Stimulated activated effector memory CD8-positive, alpha-beta T cell treated with anti-CD3 and anti-CD28 coated beads, Interleukin-12 subunit alpha, Interleukin-12 subunit beta, amount 100 ng/mL, for 72 hours (primary cell): Measurements from ENCODE around the gene SERINC2.

Experiments used
- ATAC-seq: fragments of 150-1000 bp; cut with Tn5 transposase; 2 replicates; pipeline ENCODE4 v1.10.0; 2021
- DNase-seq, 2 donors: peaks; one replicate each; pipeline ENCODE4 v3.0.0; 2021 to 2022; ENCODE audit warnings: low spot score in 2 of 2
- H3K27ac Mint-ChIP-seq: one replicate; pipeline ENCODE4 v1.8.0; 2022; ENCODE audit warnings: mild to moderate bottlenecking, mixed read lengths
- H3K36me3 Mint-ChIP-seq: one replicate; pipeline ENCODE4 v1.8.0; 2022; ENCODE audit warnings: mild to moderate bottlenecking, mixed read lengths
- H3K4me1 Mint-ChIP-seq: one replicate; pipeline ENCODE4 v1.8.0; 2022; ENCODE audit warnings: mixed read lengths
- H3K4me3 Mint-ChIP-seq: one replicate; pipeline ENCODE4 v1.8.0; 2022; ENCODE audit warnings: mild to moderate bottlenecking, mixed read lengths
- H3K9me3 Mint-ChIP-seq: one replicate; pipeline ENCODE4 v1.8.0; 2022; ENCODE audit warnings: mixed read lengths

Gene SERINC2

DNA sequence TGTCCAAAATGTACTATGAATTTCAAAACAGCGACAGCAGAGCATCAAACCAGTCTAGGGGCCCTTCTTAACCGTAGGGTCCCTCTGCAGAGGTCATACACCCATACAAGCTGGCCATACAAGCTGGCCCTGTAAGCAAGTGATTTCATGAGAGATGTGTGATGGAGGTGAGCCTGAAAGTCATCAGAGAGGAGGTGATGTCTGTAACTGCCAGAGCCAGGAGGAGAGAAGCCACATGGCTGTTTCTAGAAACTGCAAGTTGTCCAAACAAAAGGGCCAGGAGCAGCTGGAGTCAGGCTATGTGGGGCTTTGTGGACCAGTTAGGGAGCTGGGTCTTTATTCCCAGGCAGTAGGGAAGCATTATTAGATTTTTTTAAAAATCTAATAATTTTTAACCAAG, 14.8 kb upstream of the SERINC2 start:
- Mint-ChIP-seq H3K4me3 (no peak overlapping the region), H3K27ac (no peak overlapping the region), H3K4me1 (peaks cover 11% of the 10 kb centered on the region), H3K36me3 (no peaks in the 10 kb centered on the region), H3K9me3 (no peaks in the 10 kb centered on the region)
- ATAC-seq (no peak), DNase-seq (no peak)

- DNase-seq (no peak), ATAC-seq (no peak)
- H3K4me3 Mint-ChIP-seq = no peak overlapping the region
- peaks cover 2% of the 10 kb centered on the region for H3K4me1 Mint-ChIP-seq
- H3K9me3 Mint-ChIP-seq = no peaks in the 10 kb centered on the region
- H3K27ac Mint-ChIP-seq = no peak overlapping the region
- H3K36me3 Mint-ChIP-seq = no peaks in the 10 kb centered on the region
These were observed 13.0 kb upstream of the SERINC2 start for GRCh38 chr1:31399976-31400375.

DNA sequence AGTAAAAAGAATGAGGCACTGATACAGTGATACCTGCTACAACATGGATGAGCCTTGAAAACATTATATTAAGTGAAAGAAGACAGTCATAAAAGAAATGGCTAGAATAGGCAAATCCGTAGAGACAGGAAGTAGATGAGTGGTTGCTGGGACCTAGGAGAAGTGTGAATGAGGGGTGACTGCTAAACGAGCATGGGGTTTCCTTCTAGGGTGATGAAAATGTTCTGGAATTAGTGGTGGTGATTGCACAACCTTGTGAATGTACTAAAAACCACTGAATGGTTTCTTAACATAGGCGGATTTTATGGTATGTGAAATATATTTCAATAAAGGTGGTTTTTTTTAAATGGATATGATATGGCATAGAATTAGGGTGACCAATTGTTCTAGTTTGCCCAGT, 12.6 kb upstream of the SERINC2 start:
- Mint-ChIP-seq H3K9me3 (no peaks in the 10 kb centered on the region), H3K4me1 (no peaks in the 10 kb centered on the region), H3K36me3 (no peaks in the 10 kb centered on the region), H3K4me3 (no peak overlapping the region), H3K27ac (no peak overlapping the region)
- peak; percentile 44 for ATAC-seq
- no peak for DNase-seq

DNA sequence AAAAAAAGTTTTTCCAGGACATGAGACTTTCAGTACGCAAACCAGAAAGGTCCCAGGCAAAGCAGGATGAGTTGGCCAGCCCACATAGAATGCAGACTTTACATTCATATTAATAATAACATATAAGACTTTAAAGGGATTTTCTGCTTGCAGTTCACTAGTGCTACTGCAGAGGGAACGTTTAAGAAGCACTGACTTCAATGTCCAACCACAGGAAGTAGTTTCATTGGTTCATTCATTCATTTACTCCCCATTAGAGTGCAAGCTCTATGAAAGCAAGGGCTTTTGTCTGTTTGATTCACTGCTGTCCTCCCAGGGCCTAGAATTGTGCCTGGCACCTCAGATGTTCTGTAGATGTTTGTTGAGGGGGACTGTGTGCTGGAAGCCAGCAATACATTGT, 11.8 kb upstream of the SERINC2 start:
- Mint-ChIP-seq H3K4me3 (no peak overlapping the region), H3K36me3 (no peaks in the 10 kb centered on the region), H3K4me1 (no peaks in the 10 kb centered on the region), H3K9me3 (no peaks in the 10 kb centered on the region), H3K27ac (no peak overlapping the region)
- no peak for ATAC-seq
- DNase-seq = no peak

GRCh38 chr1:31405578-31406245, 7.3 kb upstream of the SERINC2 start:
- no peak overlapping the region for H3K4me3 Mint-ChIP-seq
- H3K9me3 Mint-ChIP-seq = no peaks in the 10 kb centered on the region
- no peaks in the 10 kb centered on the region for H3K4me1 Mint-ChIP-seq
- no peaks in the 10 kb centered on the region for H3K36me3 Mint-ChIP-seq
- H3K27ac Mint-ChIP-seq = no peak overlapping the region
- no peak for ATAC-seq
- DNase-seq = no peak

DNA sequence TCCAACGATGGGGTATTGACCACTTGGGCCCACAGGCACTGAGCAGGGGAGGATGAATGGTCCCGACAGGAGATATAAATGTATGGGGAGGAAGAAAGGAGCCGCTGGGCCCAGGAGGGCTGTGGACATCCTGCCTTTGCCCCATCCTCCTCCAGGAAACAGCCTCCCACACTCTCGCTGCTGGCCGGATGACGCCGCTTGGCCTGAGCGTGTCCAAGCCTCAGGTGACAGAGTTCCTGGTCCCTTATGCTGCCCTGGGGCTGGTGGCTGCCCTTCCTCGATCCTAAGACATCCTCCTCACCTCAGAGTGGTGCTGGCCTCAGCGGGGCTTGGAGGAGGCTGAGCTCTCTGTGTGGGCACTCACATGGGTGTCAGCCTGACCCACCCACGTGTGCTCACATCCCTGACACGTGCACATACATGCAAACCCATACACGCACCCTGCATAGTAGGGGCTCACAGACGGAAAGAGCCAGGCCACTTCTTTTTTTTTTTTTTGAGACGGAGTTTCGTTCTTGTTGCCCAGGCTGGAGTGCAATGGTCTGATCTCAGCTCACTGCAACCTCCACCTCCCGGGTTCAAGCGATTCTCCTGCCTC, 5.9 kb upstream of the SERINC2 start:
- H3K36me3 Mint-ChIP-seq = no peaks in the 10 kb centered on the region
- DNase-seq (no peak), ATAC-seq (no peak)
- no peaks in the 10 kb centered on the region for H3K9me3 Mint-ChIP-seq
- peaks cover 9% of the 10 kb centered on the region for H3K4me1 Mint-ChIP-seq
- H3K4me3 Mint-ChIP-seq = no peak overlapping the region
- no peak overlapping the region for H3K27ac Mint-ChIP-seq

DNA sequence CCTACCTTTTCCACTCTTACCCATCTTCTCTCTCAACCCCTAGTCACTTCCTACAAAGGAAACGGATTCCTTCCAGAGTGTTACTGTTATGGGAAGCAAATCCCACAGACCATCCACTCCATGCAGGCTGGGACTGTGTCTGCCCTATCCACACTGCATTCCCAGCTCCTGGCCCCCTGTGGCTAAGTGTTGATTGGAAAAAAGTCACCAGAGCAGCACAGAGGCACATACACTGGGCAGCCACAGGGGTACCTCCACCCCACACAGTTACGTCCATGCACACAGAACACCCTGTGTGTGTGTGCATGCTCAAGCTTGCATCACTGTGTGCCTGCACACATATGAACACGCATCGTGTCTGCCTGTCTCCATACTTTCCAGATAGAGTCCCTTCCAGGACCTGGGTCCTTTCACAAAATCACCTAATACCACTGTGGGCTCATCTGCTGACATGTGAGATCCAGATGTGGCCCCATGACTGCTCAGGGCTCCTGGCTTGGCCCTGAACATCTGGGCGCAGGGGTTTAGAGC, 4.2 kb upstream of the SERINC2 start:
- Mint-ChIP-seq H3K27ac (no peak overlapping the region), H3K9me3 (no peaks in the 10 kb centered on the region), H3K4me1 (peaks cover 19% of the 10 kb centered on the region)

GRCh38 chr1:31409946-31410858, 2.8 kb upstream of the SERINC2 start:
- ATAC-seq (no peak), DNase-seq (no peak)
- no peaks in the 10 kb centered on the region for H3K36me3 Mint-ChIP-seq
- no peak overlapping the region for H3K4me3 Mint-ChIP-seq
- peaks cover 21% of the 10 kb centered on the region for H3K4me1 Mint-ChIP-seq
- H3K9me3 Mint-ChIP-seq = no peaks in the 10 kb centered on the region
- no peak overlapping the region for H3K27ac Mint-ChIP-seq

More for the DNA sequence above, 4.2 kb upstream of the SERINC2 start:
- Mint-ChIP-seq H3K4me3 (no peak overlapping the region), H3K36me3 (no peaks in the 10 kb centered on the region)
- ATAC-seq (no peak), DNase-seq (no peak)

DNA sequence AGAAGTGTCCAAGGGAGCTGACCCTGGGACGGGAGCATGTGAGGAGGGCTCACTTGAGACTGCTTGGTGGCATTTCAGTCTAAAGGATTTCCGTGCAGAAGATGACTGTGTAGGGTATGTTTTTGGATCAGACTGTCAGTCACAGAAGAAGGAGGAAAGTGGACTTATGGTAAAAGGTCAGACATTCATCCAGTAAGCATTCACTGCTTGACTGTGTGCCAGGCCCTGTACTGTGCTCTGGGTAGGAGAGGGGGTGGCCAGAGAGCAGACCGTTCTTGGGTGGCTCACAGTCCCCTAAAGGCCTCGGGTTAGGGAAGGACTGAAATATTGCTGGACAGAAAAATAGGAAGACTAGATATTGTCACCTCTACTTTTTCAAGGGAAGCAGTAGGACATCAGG, 2.1 kb upstream of the SERINC2 start:
- no peak for DNase-seq
- no peak for ATAC-seq
- Mint-ChIP-seq H3K36me3 (no peaks in the 10 kb centered on the region), H3K27ac (no peak overlapping the region), H3K4me1 (peaks cover 21% of the 10 kb centered on the region), H3K9me3 (no peaks in the 10 kb centered on the region), H3K4me3 (no peak overlapping the region)

DNA sequence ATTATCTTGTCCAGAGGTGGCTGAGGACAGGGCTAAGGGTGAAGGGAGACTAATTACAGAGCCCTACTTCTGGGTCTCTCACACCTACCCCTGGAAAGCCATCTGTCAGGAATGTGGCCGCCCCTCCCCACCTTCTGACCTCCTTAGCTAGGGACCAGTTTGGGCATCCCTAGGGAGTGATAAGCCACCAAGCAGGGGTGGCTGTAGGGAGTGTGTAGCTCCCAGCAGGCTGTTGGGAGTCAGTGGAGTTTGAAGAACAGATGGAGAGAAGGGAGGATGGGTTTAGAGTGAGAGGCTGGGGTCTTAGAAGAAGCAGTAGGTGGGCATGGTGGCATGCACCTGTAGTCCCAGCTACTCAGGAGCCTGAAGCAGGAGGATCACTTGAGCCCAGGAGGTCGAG, 808 bp upstream of the SERINC2 start:
- H3K36me3 Mint-ChIP-seq = no peaks in the 10 kb centered on the region
- H3K4me1 Mint-ChIP-seq = peaks cover 21% of the 10 kb centered on the region
- H3K9me3 Mint-ChIP-seq = no peaks in the 10 kb centered on the region
- ATAC-seq (no peak), DNase-seq (no peak)
- no peak overlapping the region for H3K27ac Mint-ChIP-seq
- H3K4me3 Mint-ChIP-seq = peak overlapping the region; percentile 83

DNA sequence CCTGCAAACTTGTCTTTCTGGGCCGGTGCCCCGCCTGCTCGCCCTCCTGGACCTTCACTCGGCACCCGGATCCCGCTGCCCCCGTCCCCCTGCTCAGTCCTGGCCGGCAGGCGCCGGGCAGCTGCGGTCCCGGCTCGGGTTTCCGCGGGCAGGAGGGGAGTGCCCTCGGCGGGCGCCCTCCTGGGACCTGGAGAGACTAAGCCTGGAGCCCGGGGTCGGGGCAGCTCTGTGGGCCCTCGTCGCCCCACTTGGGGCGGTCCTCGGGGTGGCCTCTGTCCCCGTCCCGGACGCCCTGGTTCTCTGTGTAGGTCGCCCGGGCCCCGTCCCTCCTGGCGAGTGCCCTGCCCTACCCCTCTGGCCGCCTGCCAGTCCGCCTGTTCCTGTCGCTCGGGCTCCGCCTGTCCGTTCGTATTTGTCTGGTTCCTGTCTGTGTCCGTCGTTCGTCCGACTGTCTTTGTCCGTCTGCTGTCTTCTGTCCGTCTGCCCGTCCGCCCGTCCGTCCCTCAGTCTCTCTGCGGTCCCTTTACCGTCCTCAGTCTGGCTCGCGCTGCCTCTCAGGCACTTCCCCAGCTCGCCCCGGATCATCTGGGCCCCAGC, 490 bp downstream of the SERINC2 start:
- DNase-seq = peak; percentile 15 to 65
- H3K4me3 Mint-ChIP-seq = peak overlapping the region; percentile 83

DNA sequence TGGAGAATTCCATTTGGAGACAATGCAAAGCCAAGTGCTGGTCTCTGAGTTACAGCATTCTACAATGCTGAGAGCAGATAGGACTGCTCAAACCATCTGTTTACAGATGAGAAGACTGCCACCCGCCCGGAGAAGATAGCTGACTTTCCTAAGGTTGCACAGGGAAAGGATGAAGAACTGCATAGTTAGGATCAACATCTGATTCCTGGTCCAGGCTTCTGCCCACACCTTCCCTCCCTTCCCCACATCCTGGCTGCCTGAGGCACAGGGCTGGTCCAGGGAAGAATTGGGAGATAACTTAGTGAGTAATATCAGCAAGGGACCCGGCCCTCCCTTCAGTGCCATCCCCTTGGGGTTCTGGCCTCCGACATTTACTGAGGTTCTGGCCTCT, 2.0 kb downstream of the SERINC2 start:
- H3K4me1 Mint-ChIP-seq = peaks cover 21% of the 10 kb centered on the region
- no peak overlapping the region for H3K4me3 Mint-ChIP-seq
- no peak for DNase-seq

More for the DNA sequence above, 490 bp downstream of the SERINC2 start:
- Mint-ChIP-seq H3K36me3 (no peaks in the 10 kb centered on the region), H3K9me3 (no peaks in the 10 kb centered on the region), H3K4me1 (peaks cover 21% of the 10 kb centered on the region), H3K27ac (peak overlapping the region; percentile 30)
- ATAC-seq = peak; percentile 57

DNA sequence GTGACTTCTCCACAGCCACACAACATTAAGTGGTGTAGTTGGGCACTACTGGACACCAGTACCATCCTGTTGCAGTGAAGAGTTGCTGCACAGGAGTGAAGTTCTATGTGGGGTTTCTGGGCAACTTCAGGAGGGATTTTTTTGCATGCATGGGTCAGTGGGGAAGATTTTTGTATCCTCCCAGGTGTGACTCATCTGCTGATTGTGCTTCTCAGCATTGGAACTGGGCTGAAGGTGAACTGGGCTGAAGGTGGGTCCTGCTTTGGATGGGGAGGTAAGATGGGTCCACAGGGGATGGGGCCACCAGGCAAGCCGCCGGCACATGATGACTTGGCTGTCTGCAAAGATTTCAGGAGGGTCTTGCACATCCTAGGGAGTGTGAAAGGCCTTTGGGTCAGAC, 2.6 kb downstream of the SERINC2 start:
- no peak for ATAC-seq
- H3K4me3 Mint-ChIP-seq = no peak overlapping the region
- no peak for DNase-seq

More for the DNA sequence above, 2.0 kb downstream of the SERINC2 start:
- H3K27ac Mint-ChIP-seq = no peak overlapping the region
- H3K9me3 Mint-ChIP-seq = no peaks in the 10 kb centered on the region
- no peaks in the 10 kb centered on the region for H3K36me3 Mint-ChIP-seq
- no peak for ATAC-seq

GRCh38 chr1:31416101-31416736, 3.2 kb downstream of the SERINC2 start:
- no peaks in the 10 kb centered on the region for H3K9me3 Mint-ChIP-seq
- no peak overlapping the region for H3K4me3 Mint-ChIP-seq
- H3K36me3 Mint-ChIP-seq = no peaks in the 10 kb centered on the region
- peaks cover 18% of the 10 kb centered on the region for H3K4me1 Mint-ChIP-seq
- ATAC-seq (no peak), DNase-seq (no peak)
- no peak overlapping the region for H3K27ac Mint-ChIP-seq

More for the DNA sequence above, 2.6 kb downstream of the SERINC2 start:
- no peaks in the 10 kb centered on the region for H3K9me3 Mint-ChIP-seq
- peaks cover 21% of the 10 kb centered on the region for H3K4me1 Mint-ChIP-seq
- H3K27ac Mint-ChIP-seq = no peak overlapping the region
- H3K36me3 Mint-ChIP-seq = no peaks in the 10 kb centered on the region

GRCh38 chr1:31417148-31417547, 4.1 kb downstream of the SERINC2 start:
- no peak for DNase-seq
- no peak overlapping the region for H3K4me3 Mint-ChIP-seq
- no peaks in the 10 kb centered on the region for H3K36me3 Mint-ChIP-seq
- no peaks in the 10 kb centered on the region for H3K9me3 Mint-ChIP-seq
- H3K27ac Mint-ChIP-seq = no peak overlapping the region
- peaks cover 12% of the 10 kb centered on the region for H3K4me1 Mint-ChIP-seq
- no peak for ATAC-seq
